HEK293 (cell line): ENCODE results near the gene ARMH2.

Experiments used
- PBX3 ChIP-seq: sonication (generic); formaldehyde crosslinking; IDR thresholded peaks from 2 replicates; pipeline ENCODE4 v1.8.1; 2022; ENCODE audit warnings: mild to moderate bottlenecking, moderate library complexity, missing genetic modification reagents
- SETDB1 ChIP-seq: IDR thresholded peaks from one replicate; pipeline ENCODE4 v1.6.1; 2017; ENCODE audit warnings: mild to moderate bottlenecking, low read length, moderate library complexity, mixed read lengths; ENCODE audit not compliant: insufficient read length
- ZIC2 ChIP-seq: fragments of 450-650 bp; formaldehyde crosslinking; IDR thresholded peaks from 2 replicates; pipeline ENCODE4 v1.5.1; 2016; ENCODE audit warnings: missing biosample characterization, missing genetic modification characterization
- ZNF121 ChIP-seq: fragments of 450-650 bp; formaldehyde crosslinking; IDR thresholded peaks from 2 replicates; pipeline ENCODE4 v1.5.1; 2016; ENCODE audit warnings: missing biosample characterization, missing genetic modification characterization
- ZNF146 ChIP-seq: fragments of 450-650 bp; formaldehyde crosslinking; IDR thresholded peaks from 2 replicates; pipeline ENCODE4 v1.5.1; 2016; ENCODE audit warnings: missing biosample characterization, missing genetic modification characterization
- ZNF184 ChIP-seq: fragments of 450-650 bp; IDR thresholded peaks from 2 replicates; pipeline ENCODE4 v1.5.1; 2018; ENCODE audit warnings: missing biosample characterization, mild to moderate bottlenecking, missing genetic modification characterization
- ZNF274 ChIP-seq, 2 experiments: fragments of 200-500 bp in 1 of 2; fragments of 450-650 bp in 1 of 2; sonication (Bioruptor generic) in 1 of 2; formaldehyde crosslinking in 1 of 2; IDR thresholded peaks; 2 replicates each; pipeline versions ENCODE4 v1.5.1 to v1.6.1; 2014 to 2016; ENCODE audit warnings: borderline replicate concordance in 1 of 2, inconsistent platforms in 1 of 2, low read length in 1 of 2, missing biosample characterization in 1 of 2, missing genetic modification characterization in 1 of 2
- ZNF311 ChIP-seq: fragments of 450-650 bp; formaldehyde crosslinking; IDR thresholded peaks from 2 replicates; pipeline ENCODE4 v1.5.1; 2017; ENCODE audit warnings: missing biosample characterization, missing genetic modification characterization, borderline replicate concordance
- ZNF530 ChIP-seq: fragments of 450-650 bp; formaldehyde crosslinking; IDR thresholded peaks from 2 replicates; pipeline ENCODE4 v1.5.1; 2016; ENCODE audit warnings: low read depth, missing biosample characterization, missing genetic modification characterization
- ZNF677 ChIP-seq: fragments of 450-650 bp; IDR thresholded peaks from 2 replicates; pipeline ENCODE4 v1.5.0; 2018; ENCODE audit warnings: missing biosample characterization, mild to moderate bottlenecking, missing genetic modification characterization, moderate library complexity
- ZNF843 ChIP-seq: fragments of 450-650 bp; formaldehyde crosslinking; IDR thresholded peaks from 2 replicates; pipeline ENCODE4 v1.5.1; 2016; ENCODE audit warnings: missing biosample characterization, missing genetic modification characterization
- TF ChIP-seq, protein P1 (sequence below): fragments of 450-650 bp; formaldehyde crosslinking; IDR thresholded peaks from 2 replicates; pipeline ENCODE4 v1.5.1; 2016; ENCODE audit warnings: missing biosample characterization, missing genetic modification characterization
- TF ChIP-seq, protein P2 (sequence below): fragments of 450-650 bp; formaldehyde crosslinking; IDR thresholded peaks from 2 replicates; pipeline ENCODE4 v1.5.1; 2016; ENCODE audit warnings: missing biosample characterization, missing genetic modification characterization, low read depth

DNA sequence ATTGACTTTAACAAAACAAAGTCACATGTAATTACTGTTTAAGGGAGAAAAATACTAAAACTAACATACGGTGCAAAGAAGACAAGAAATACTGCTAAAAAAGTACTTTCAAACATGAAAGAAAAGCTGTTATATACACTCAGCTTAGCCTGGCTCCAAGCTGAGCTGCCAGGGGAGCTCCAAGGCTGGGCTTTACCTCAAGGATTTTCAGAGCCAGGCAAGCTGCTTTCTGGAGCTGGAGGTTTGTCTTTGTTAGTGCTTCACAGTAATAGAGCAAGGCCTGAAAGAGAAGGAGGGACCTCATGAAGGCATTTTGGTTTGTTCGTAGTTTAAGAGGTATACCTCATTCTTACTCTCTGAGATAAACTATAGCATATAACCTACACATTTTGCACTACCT lies 19.6 kb upstream of the ARMH2 start:
- TF ChIP-seq SETDB1 (no peak), ZNF311 (tag by site-specific recombination) (no peak), ZNF121 (no peak), ZNF146 (tag by site-specific recombination) (no peak), ZNF677 (no peak), ZNF530 (tag by site-specific recombination) (no peak), ZIC2 (tag by site-specific recombination) (no peak), ZNF843 (no peak), PBX3 (no peak), ZNF274 (IDR thresholded peaks at IDR 0.05; ENCODE audit: low read length) (no peak), ZNF274 (tag by site-specific recombination; IDR thresholded peaks at IDR 0.05; ENCODE audit: borderline replicate concordance) (no peak), ZNF184 (tag by site-specific recombination) (no peak)
- TF ChIP-seq, protein P1, sequence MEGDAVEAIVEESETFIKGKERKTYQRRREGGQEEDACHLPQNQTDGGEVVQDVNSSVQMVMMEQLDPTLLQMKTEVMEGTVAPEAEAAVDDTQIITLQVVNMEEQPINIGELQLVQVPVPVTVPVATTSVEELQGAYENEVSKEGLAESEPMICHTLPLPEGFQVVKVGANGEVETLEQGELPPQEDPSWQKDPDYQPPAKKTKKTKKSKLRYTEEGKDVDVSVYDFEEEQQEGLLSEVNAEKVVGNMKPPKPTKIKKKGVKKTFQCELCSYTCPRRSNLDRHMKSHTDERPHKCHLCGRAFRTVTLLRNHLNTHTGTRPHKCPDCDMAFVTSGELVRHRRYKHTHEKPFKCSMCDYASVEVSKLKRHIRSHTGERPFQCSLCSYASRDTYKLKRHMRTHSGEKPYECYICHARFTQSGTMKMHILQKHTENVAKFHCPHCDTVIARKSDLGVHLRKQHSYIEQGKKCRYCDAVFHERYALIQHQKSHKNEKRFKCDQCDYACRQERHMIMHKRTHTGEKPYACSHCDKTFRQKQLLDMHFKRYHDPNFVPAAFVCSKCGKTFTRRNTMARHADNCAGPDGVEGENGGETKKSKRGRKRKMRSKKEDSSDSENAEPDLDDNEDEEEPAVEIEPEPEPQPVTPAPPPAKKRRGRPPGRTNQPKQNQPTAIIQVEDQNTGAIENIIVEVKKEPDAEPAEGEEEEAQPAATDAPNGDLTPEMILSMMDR: no peak
- TF ChIP-seq, protein P2, sequence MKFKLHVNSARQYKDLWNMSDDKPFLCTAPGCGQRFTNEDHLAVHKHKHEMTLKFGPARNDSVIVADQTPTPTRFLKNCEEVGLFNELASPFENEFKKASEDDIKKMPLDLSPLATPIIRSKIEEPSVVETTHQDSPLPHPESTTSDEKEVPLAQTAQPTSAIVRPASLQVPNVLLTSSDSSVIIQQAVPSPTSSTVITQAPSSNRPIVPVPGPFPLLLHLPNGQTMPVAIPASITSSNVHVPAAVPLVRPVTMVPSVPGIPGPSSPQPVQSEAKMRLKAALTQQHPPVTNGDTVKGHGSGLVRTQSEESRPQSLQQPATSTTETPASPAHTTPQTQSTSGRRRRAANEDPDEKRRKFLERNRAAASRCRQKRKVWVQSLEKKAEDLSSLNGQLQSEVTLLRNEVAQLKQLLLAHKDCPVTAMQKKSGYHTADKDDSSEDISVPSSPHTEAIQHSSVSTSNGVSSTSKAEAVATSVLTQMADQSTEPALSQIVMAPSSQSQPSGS (tag by site-specific recombination): no peak
